Mesodermal cell (in vitro differentiated cells): Measurements from ENCODE around the gene NUDT6.
"Not testable (repeated sequence)": the region's sequence is repeated elsewhere in the genome, so short reads cannot be mapped to it uniquely, and the experiment has no call there.

Source experiments
- H3K27ac ChIP-seq: 2 replicates; pipeline ENCODE4 v1.7.0; 2013; ENCODE audit warnings: mild to moderate bottlenecking, low read depth, low read length, moderate library complexity; ENCODE audit not compliant: severe bottlenecking
- H3K36me3 ChIP-seq: 2 replicates; pipeline ENCODE4 v1.7.1; 2013; ENCODE audit warnings: mild to moderate bottlenecking, low read length, moderate library complexity; ENCODE audit not compliant: control insufficient read depth, insufficient read depth
- H3K4me1 ChIP-seq: one replicate; pipeline ENCODE4 v1.7.1; 2013; ENCODE audit warnings: mild to moderate bottlenecking, low read length; ENCODE audit not compliant: insufficient read depth, control insufficient read depth, poor library complexity, severe bottlenecking
- H3K4me3 ChIP-seq: 2 replicates; pipeline ENCODE4 v1.7.0; 2013; ENCODE audit warnings: low read length, control low read depth, mild to moderate bottlenecking; ENCODE audit not compliant: insufficient read depth, poor library complexity, severe bottlenecking; ENCODE audit errors: extremely low read depth
- H3K9me3 ChIP-seq: 2 replicates; pipeline ENCODE4 v1.7.1; 2013; ENCODE audit warnings: mild to moderate bottlenecking, low read length, moderate library complexity; ENCODE audit not compliant: control insufficient read depth
- WGBS, 2 experiments: methylation state at CpG; one replicate each; pipeline ENCODE4 v1.1.5; 2013; ENCODE audit warnings: missing lambda C conversion rate in 2 of 2; ENCODE audit not compliant: insufficient coverage in 2 of 2; 5-methylcytosine and 5-hydroxymethylcytosine counted together

NUDT6 gene

DNA sequence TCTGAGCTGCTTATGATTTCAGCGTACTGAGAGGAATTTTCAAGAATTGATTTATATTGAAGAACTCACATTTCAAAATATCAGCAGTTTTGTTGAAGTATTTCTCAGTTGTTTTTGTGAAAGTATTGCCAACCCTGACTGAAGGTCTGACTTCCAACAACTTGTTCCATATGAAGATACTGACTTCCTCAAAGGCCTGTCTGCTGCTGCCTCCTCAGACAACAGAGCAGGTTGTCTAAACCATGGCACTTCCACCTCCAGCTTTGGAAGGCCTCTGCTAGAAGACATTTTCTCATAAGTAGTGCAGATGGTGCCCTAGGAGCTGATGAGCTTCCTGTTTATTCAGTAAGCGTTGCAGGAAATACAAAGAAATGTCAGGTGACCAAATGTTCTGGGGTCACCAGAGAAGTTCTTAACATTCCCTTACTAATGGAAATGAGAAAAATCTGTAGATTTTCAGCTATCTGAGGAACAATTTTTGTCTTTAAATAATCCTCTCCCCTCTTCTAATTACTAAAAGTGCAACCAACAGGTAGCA, 67.0 kb downstream of the NUDT6 start:
- no peak overlapping the region for H3K4me3 ChIP-seq
- H3K36me3 ChIP-seq, result no peaks in the 10 kb centered on the region
- no peaks in the 10 kb centered on the region for H3K4me1 ChIP-seq
- no CpG with 5 or more reads among the region's 2 CpGs for WGBS, 2 experiments
- H3K27ac ChIP-seq, result no peak overlapping the region
- H3K9me3 ChIP-seq, result no peaks in the 10 kb centered on the region

DNA sequence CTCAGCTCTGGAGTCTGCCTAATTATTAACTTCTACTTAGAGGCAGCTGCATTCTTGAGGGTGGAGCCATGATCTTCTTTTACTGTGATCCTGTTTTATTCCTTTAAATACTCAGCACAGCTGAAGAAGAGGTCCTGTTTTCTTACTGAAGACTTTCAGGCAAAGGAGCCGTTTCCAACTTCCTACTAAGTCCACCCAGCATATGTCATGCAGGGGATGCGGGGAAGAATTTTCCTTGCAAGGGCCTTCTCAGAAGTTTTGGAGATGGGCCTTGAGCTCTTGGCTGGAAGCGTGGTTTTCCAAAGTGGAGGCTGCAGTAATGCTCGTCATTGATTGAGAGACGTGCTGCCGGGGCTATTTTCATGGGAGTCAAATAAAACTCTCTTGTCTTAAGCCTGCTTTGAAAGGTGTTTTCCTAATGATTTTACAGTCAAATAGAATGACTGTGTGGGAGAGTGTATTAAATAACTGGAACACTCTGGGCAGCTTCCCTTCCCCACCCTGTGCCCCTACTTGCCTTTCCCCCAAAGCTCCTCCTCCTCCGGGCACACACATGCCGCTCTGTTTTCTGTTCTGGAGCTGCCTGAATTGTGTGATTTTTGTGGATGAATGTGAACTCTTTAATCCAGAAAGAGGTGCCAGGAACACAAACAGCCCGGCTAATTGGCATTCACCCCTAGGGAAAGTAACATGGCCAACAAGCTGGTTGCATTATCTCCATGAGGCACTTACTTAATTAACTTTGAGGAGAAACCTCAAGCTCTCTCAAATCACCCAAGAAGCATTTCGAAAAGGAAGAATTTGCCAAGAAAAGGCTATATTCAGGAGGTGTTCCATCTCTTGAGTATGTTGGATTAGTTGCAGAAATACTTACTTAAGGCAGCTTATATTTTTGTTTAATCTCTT, 67.7 kb downstream of the NUDT6 start:
- 92 to 94% methylated on average over 6 of the region's 10 CpGs for WGBS, 2 experiments
- no peak overlapping the region for H3K27ac ChIP-seq
- no peaks in the 10 kb centered on the region for H3K4me1 ChIP-seq
- no peaks in the 10 kb centered on the region for H3K9me3 ChIP-seq
- H3K4me3 ChIP-seq, result no peak overlapping the region
- H3K36me3 ChIP-seq, result no peaks in the 10 kb centered on the region

DNA sequence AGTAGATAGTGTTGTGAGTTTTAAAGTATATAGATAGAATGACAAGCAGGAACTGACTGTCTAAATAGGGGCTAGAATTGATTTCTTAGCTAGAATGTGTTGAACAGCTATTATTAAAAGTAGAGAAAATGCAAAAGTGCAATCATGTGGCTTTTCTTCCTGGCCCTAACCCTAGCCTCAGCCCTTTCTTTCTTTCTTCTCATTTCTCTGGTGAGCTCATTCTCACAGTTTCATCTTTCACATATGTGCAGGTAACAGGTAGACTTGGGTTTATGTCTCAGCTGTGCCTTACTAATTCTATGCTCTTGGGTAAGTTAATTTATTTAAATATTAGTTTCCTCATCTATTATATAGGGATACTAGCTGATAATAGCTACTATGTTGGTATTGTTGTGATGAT, 70.8 kb downstream of the NUDT6 start:
- H3K4me3 ChIP-seq, result no peak overlapping the region
- no peak overlapping the region for H3K27ac ChIP-seq
- H3K9me3 ChIP-seq, result peaks cover 8% of the 10 kb centered on the region
- peaks cover 3% of the 10 kb centered on the region for H3K36me3 ChIP-seq
- H3K4me1 ChIP-seq, result no peaks in the 10 kb centered on the region

DNA sequence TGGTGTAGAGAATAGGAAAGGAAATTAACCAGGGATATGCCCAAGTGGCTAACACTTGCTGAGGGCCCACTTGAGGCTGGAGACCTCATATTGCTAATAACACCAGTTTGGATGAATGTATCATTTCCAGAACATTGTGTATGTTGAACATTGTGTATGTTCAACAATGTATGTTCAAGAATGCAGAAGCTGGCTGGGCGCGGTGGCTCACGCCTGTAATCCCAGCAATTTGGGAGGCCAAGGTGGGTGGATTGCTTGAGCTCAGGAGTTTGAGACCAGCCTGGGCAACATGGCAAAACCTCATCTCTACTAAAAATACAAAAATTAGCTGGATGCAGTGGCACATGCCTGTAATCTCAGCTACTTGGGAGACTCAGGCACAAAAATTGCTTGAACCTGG, 72.6 kb downstream of the NUDT6 start:
- H3K36me3 ChIP-seq, H3K4me3 ChIP-seq, H3K9me3 ChIP-seq, H3K4me1 ChIP-seq, H3K27ac ChIP-seq: not testable (repeated sequence)
- no CpG with 5 or more reads among the region's 3 CpGs for WGBS, 2 experiments

DNA sequence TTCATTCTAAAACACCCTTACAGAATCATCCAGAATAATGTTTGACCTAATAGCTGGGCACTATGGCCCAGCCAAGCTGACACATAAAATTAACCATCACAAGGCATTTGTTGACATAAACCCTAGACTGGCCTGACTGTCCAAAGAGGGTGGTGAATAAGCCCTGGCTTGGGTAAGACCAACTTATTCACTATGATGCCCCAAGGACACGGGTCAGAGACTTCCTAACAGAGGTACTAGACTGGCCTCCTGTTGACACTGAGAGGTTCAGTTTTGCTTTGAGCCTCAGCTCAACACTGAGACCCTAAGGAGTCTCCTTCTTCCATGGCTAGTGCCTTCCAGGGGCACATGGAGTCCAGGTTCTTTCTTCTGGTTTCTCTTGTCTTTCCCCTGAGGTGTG, 74.5 kb downstream of the NUDT6 start:
- Histone ChIP-seq H3K36me3 (peaks cover 3% of the 10 kb centered on the region), H3K4me3 (no peak overlapping the region), H3K27ac (no peak overlapping the region), H3K9me3 (peaks cover 8% of the 10 kb centered on the region), H3K4me1 (peaks cover 2% of the 10 kb centered on the region)
- WGBS, 2 experiments, result 80 to 100% methylated on average over 1 of the region's 1 CpG

DNA sequence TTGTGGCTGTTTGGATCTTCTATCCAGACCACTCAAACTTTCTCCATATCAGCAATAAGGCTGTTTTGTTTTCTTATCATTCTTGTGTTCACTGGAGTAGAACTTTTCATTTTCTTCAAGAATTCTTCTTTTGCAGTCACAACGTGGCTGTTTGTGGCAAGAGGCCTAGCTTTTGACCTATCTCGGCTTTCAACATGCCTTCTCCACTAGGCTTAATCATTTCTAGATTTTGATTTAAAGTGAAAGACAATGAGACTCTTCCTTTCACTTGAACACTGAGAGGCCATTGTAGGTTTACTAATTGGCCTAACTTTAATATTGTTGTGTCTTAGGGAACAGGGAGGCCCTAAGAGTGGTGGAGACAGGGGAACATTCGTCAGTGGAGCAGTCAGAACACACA, 76.6 kb downstream of the NUDT6 start:
- Histone ChIP-seq H3K36me3 (peaks cover 6% of the 10 kb centered on the region), H3K4me1 (peaks cover 4% of the 10 kb centered on the region), H3K9me3 (peaks cover 8% of the 10 kb centered on the region), H3K27ac (no peak overlapping the region), H3K4me3 (no peak overlapping the region)
- no CpG with 5 or more reads among the region's 3 CpGs for WGBS, 2 experiments

DNA sequence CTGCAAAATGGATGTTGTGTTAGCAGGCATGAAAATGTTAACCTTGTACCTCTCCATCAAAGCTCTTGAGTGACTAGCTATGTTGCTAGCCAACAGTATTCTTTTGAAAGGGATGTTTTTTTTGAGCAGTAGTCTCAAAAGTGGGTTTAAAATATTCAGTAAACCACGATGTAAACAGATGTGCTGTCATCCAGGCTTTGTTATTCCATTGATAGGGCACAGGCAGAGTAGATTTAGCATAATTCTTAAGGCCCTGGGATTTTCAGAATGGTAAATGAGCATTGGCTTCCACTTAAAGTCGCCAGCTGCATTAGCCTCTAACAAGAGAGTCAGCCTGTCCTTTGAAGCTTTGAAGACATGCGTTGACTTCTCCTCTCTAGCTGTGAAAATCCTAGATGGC, 77.3 kb downstream of the NUDT6 start:
- H3K4me1 ChIP-seq, result peaks cover 4% of the 10 kb centered on the region
- 71 to 87% methylated on average over 3 of the region's 3 CpGs for WGBS, 2 experiments
- H3K27ac ChIP-seq, result no peak overlapping the region

DNA sequence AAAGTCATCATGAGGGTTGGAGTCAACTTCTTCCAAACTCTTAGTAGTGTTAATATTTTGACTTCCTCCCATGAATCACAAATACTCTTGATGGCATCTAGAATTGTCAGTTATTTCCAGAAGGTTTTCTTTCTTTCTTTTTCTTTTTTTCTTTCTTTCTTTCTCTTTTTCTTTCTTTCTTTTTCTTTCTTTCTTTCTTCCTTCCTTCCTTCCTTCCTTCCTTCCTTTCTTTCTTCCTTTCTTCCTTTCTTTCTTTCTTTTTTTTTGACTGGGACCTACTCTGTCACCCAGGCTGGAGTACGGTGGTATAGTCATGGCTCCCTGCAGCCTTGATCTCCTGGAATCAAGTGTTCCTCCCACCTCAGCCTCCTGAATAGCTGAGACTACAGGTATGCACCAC, 78.0 kb downstream of the NUDT6 start:
- peaks cover 13% of the 10 kb centered on the region for H3K36me3 ChIP-seq
- not testable (repeated sequence) for H3K9me3 ChIP-seq, H3K4me3 ChIP-seq, H3K4me1 ChIP-seq, H3K27ac ChIP-seq
- WGBS, 2 experiments, result 86 to 100% methylated on average over 1 of the region's 1 CpG

More for the DNA sequence above, 77.3 kb downstream of the NUDT6 start:
- Histone ChIP-seq H3K36me3 (peaks cover 13% of the 10 kb centered on the region), H3K4me3 (no peak overlapping the region), H3K9me3 (peaks cover 8% of the 10 kb centered on the region)

DNA sequence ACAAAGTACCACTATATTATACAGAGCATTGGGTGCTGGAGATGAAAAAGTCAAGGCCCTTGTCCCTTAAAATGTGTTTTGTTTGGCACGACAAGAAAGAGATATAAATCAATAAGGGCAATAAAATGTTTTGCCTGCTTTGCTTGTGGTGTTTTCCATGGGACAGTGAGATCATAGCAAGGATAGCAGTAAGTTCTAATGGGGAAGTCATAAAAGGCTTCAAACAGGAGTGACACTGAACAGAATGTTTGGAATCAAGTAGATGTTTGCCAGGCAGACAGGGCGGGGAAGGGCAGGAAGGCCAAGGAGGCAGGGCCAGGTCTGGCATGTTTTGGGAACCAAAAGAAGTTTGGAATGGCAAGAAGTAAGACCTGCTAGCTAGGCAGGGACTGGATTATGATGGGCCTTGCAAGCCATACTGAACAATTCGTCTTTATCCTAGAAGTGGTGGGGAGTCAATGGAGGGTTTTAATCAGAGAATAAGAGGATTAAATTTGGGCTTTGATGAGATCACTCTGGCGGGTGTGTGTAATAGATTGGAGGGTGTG, 79.3 kb downstream of the NUDT6 start:
- peaks cover 13% of the 10 kb centered on the region for H3K36me3 ChIP-seq
- H3K27ac ChIP-seq, result no peak overlapping the region
- WGBS, 2 experiments, result 89 to 92% methylated on average over 4 of the region's 4 CpGs
- H3K4me3 ChIP-seq, result no peak overlapping the region
- peaks cover 8% of the 10 kb centered on the region for H3K9me3 ChIP-seq
- peaks cover 4% of the 10 kb centered on the region for H3K4me1 ChIP-seq
